ENCODE results near the gene JAG1.

The JAG1 gene

GRCh38 chr20:10673842-10674683 is at the start of gene JAG1:
Gene JAG1 (minus strand): TSS chr20:10673999. CDS start chr20:10673530, 469 bp downstream.
- DNase-seq, result peak; percentile 17

- DNase-seq, result no peak
These were observed 48.2 kb upstream of the JAG1 start for GRCh38 chr20:10721976-10722375.

GRCh38 chr20:10721137-10721896 is 47.5 kb upstream of the JAG1 start:
- DNase-seq, result no peak

GRCh38 chr20:10720565-10720964 is 46.8 kb upstream of the JAG1 start:
- DNase-seq, result no peak

- DNase-seq, result no peak
These were observed 46.1 kb upstream of the JAG1 start for GRCh38 chr20:10719740-10720385.

GRCh38 chr20:10718661-10719060 is 44.9 kb upstream of the JAG1 start:
- DNase-seq, result no peak

GRCh38 chr20:10716855-10717254 is 43.1 kb upstream of the JAG1 start:
- DNase-seq, result no peak

GRCh38 chr20:10715035-10715434 is 41.2 kb upstream of the JAG1 start:
- no peak for DNase-seq

GRCh38 chr20:10714236-10714975 is 40.6 kb upstream of the JAG1 start:
- no peak for DNase-seq

- no peak for DNase-seq
These were observed 39.4 kb upstream of the JAG1 start for GRCh38 chr20:10713161-10713560.

- DNase-seq, result no peak
These were observed 38.2 kb upstream of the JAG1 start for GRCh38 chr20:10711903-10712451.

GRCh38 chr20:10710991-10711775 is 37.4 kb upstream of the JAG1 start:
- no peak for DNase-seq

GRCh38 chr20:10709916-10710315 is 36.1 kb upstream of the JAG1 start:
- DNase-seq, result no peak

GRCh38 chr20:10708351-10709185 is 34.8 kb upstream of the JAG1 start:
- no peak for DNase-seq

- no peak for DNase-seq
These were observed 34.0 kb upstream of the JAG1 start for GRCh38 chr20:10707791-10708190.

GRCh38 chr20:10707068-10707467 is 33.3 kb upstream of the JAG1 start:
- DNase-seq, result no peak

GRCh38 chr20:10706460-10706811 is 32.6 kb upstream of the JAG1 start:
- DNase-seq, result no peak

- no peak for DNase-seq
These were observed 32.1 kb upstream of the JAG1 start for GRCh38 chr20:10705801-10706459.

GRCh38 chr20:10701607-10702006 is 27.8 kb upstream of the JAG1 start:
- no peak for DNase-seq

GRCh38 chr20:10699941-10700340 is 26.1 kb upstream of the JAG1 start:
- no peak for DNase-seq
